ENCODE data around the gene PPP1R12C.

PPP1R12C gene

GRCh38 chr19:55097864-55098715, 19.3 kb downstream of the PPP1R12C start:
- peaks cover 25% of the 10 kb centered on the region for H3K36me3 Mint-ChIP-seq (ENCODE audit: insufficient read depth)
- DNase-seq (no peak), ATAC-seq (replicated peaks) (no peak)
- H3K27me3 Mint-ChIP-seq, result no peaks in the 10 kb centered on the region
- H3K9me3 Mint-ChIP-seq, result no peaks in the 10 kb centered on the region
- H3K4me1 Mint-ChIP-seq (ENCODE audit: low read depth in 2 of 2), result peaks cover 0 to 4% of the 10 kb centered on the region in 2 donors
- H3K27ac Mint-ChIP-seq, result no peak overlapping the region
- no peak overlapping the region for H3K4me3 Mint-ChIP-seq

GRCh38 chr19:55096061-55096701, 21.3 kb downstream of the PPP1R12C start:
- Mint-ChIP-seq H3K4me1 (ENCODE audit: low read depth in 2 of 2) (peaks cover 0 to 4% of the 10 kb centered on the region in 2 donors), H3K4me3 (no peak overlapping the region), H3K27me3 (no peaks in the 10 kb centered on the region), H3K27ac (no peak overlapping the region), H3K9me3 (no peaks in the 10 kb centered on the region), H3K36me3 (ENCODE audit: insufficient read depth) (peaks cover 12% of the 10 kb centered on the region)
- no peak for DNase-seq
- ATAC-seq (replicated peaks), result no peak

GRCh38 chr19:55095260-55096060, 22.0 kb downstream of the PPP1R12C start:
- no peak for DNase-seq
- Mint-ChIP-seq H3K9me3 (no peaks in the 10 kb centered on the region), H3K4me3 (no peak overlapping the region), H3K4me1 (ENCODE audit: low read depth in 2 of 2) (peaks cover 0 to 6% of the 10 kb centered on the region in 2 donors), H3K27me3 (no peaks in the 10 kb centered on the region), H3K36me3 (ENCODE audit: insufficient read depth) (peaks cover 12% of the 10 kb centered on the region), H3K27ac (no peak overlapping the region)
- ATAC-seq (replicated peaks), result no peak

GRCh38 chr19:55094456-55095259, 22.8 kb downstream of the PPP1R12C start:
- no peak for DNase-seq
- H3K36me3 Mint-ChIP-seq (ENCODE audit: insufficient read depth), result peaks cover 17% of the 10 kb centered on the region
- H3K27ac Mint-ChIP-seq, result no peak overlapping the region
- no peak for ATAC-seq (replicated peaks)
- no peaks in the 10 kb centered on the region for H3K9me3 Mint-ChIP-seq
- no peak overlapping the region for H3K4me3 Mint-ChIP-seq
- no peaks in the 10 kb centered on the region for H3K27me3 Mint-ChIP-seq
- H3K4me1 Mint-ChIP-seq (ENCODE audit: low read depth in 2 of 2), result peaks cover 2 to 3% of the 10 kb centered on the region in 2 donors

- Mint-ChIP-seq H3K4me1 (ENCODE audit: low read depth in 2 of 2) (peaks cover 12 to 14% of the 10 kb centered on the region in 2 donors), H3K27ac (no peak overlapping the region)
Measured at GRCh38 chr19:55092423-55093318, 24.8 kb downstream of the PPP1R12C start.

GRCh38 chr19:55091955-55092354, 25.5 kb downstream of the PPP1R12C start:
- peaks cover 13% of the 10 kb centered on the region for H3K36me3 Mint-ChIP-seq (ENCODE audit: insufficient read depth)
- no peak overlapping the region for H3K4me3 Mint-ChIP-seq
- H3K27me3 Mint-ChIP-seq, result peaks cover 9 to 24% of the 10 kb centered on the region in 2 donors
- H3K4me1 Mint-ChIP-seq (ENCODE audit: low read depth in 2 of 2), result peaks cover 16 to 19% of the 10 kb centered on the region in 2 donors
- no peaks in the 10 kb centered on the region for H3K9me3 Mint-ChIP-seq
- no peak for ATAC-seq (replicated peaks)
- no peak for DNase-seq
- no peak overlapping the region for H3K27ac Mint-ChIP-seq

More at GRCh38 chr19:55092423-55093318, 24.8 kb downstream of the PPP1R12C start:
- Mint-ChIP-seq H3K27me3 (peaks cover 9 to 17% of the 10 kb centered on the region in 2 donors), H3K4me3 (no peak overlapping the region), H3K36me3 (ENCODE audit: insufficient read depth) (peaks cover 19% of the 10 kb centered on the region), H3K9me3 (no peaks in the 10 kb centered on the region)
- DNase-seq (no peak), ATAC-seq (replicated peaks) (no peak)

- DNase-seq (no peak), ATAC-seq (replicated peaks) (no peak)
- peaks cover 9 to 25% of the 10 kb centered on the region in 2 donors for H3K27me3 Mint-ChIP-seq
Measured at GRCh38 chr19:55091126-55091910, 26.1 kb downstream of the PPP1R12C start.

GRCh38 chr19:55090564-55090963, 26.9 kb downstream of the PPP1R12C start:
- Mint-ChIP-seq H3K4me1 (ENCODE audit: low read depth in 2 of 2) (peaks cover 16 to 19% of the 10 kb centered on the region in 2 donors), H3K9me3 (no peaks in the 10 kb centered on the region), H3K27ac (no peak overlapping the region), H3K4me3 (no peak overlapping the region), H3K27me3 (peaks cover 9 to 31% of the 10 kb centered on the region in 2 donors), H3K36me3 (ENCODE audit: insufficient read depth) (peaks cover 13% of the 10 kb centered on the region)
- no peak for ATAC-seq (replicated peaks)
- no peak for DNase-seq

More at GRCh38 chr19:55091126-55091910, 26.1 kb downstream of the PPP1R12C start:
- H3K4me1 Mint-ChIP-seq (ENCODE audit: low read depth in 2 of 2), result peaks cover 16 to 19% of the 10 kb centered on the region in 2 donors
- no peaks in the 10 kb centered on the region for H3K9me3 Mint-ChIP-seq
- peaks cover 13% of the 10 kb centered on the region for H3K36me3 Mint-ChIP-seq (ENCODE audit: insufficient read depth)
- H3K4me3 Mint-ChIP-seq, result no peak overlapping the region
- H3K27ac Mint-ChIP-seq, result no peak overlapping the region

GRCh38 chr19:55089342-55089944, 28.0 kb downstream of the PPP1R12C start:
- H3K4me3 Mint-ChIP-seq, result no peak overlapping the region
- peaks cover 9 to 41% of the 10 kb centered on the region in 2 donors for H3K27me3 Mint-ChIP-seq
- ATAC-seq (replicated peaks), result no peak

GRCh38 chr19:55088543-55089341, 28.7 kb downstream of the PPP1R12C start:
- ATAC-seq (replicated peaks) (peak; percentile 64), DNase-seq (peak; percentile 76 to 82 (median 80))
- H3K9me3 Mint-ChIP-seq, result no peaks in the 10 kb centered on the region
- H3K4me3 Mint-ChIP-seq, result peak overlapping the region; percentile 21 to 72
- H3K27me3 Mint-ChIP-seq, result peaks cover 15 to 48% of the 10 kb centered on the region in 2 donors
- H3K27ac Mint-ChIP-seq, result peak overlapping the region in 1 of 2 donors; percentile 76
- peaks cover 7% of the 10 kb centered on the region for H3K36me3 Mint-ChIP-seq (ENCODE audit: insufficient read depth)
- H3K4me1 Mint-ChIP-seq (ENCODE audit: low read depth in 2 of 2), result peaks cover 16 to 19% of the 10 kb centered on the region in 2 donors

More at GRCh38 chr19:55089342-55089944, 28.0 kb downstream of the PPP1R12C start:
- Mint-ChIP-seq H3K4me1 (ENCODE audit: low read depth in 2 of 2) (peaks cover 16 to 19% of the 10 kb centered on the region in 2 donors), H3K27ac (no peak overlapping the region), H3K36me3 (ENCODE audit: insufficient read depth) (peaks cover 7% of the 10 kb centered on the region), H3K9me3 (no peaks in the 10 kb centered on the region)
- no peak for DNase-seq
